Prostate gland (tissue), 2 donors: ENCODE data around the gene KLF13. TPM values are rescaled to one million over a fixed set of nuclear protein-coding genes. Genes with fewer than 3 reads are reported as not detected.
A peak's percentile ranks its signal among the peaks of the same experiment; 100 is the strongest.

ENCODE experiments used
- DNase-seq: peaks from one replicate; pipeline ENCODE4 v3.0.0-alpha.2; 2019; ENCODE audit warnings: low spot score
- H3K27ac ChIP-seq, 2 donors: fragments of 200-600 bp; sonication (generic); 2 replicates each; pipeline ENCODE4 v1.5.1; 2017 to 2019
- H3K27me3 ChIP-seq: fragments of 200-600 bp; sonication (generic); replicated peaks from 2 replicates; pipeline ENCODE4 v1.5.1; 2019; ENCODE audit not compliant: insufficient read depth
- H3K36me3 ChIP-seq, 2 donors: fragments of 200-600 bp; sonication (generic); 1 replicate in 1 of 2; 2 replicates in 1 of 2; pipeline versions ENCODE4 v1.5.1 to v1.8.1; 2017 to 2019
- H3K4me1 ChIP-seq: fragments of 200-600 bp; sonication (generic); replicated peaks from 2 replicates; pipeline ENCODE4 v1.5.1; 2019
- H3K4me3 ChIP-seq, 2 donors: fragments of 200-600 bp; sonication (generic); 2 replicates each; pipeline ENCODE4 v1.5.1; 2017 to 2019
- H3K9me3 ChIP-seq: fragments of 200-600 bp; sonication (generic); 2 replicates; pipeline ENCODE4 v1.5.1; 2017
- POLR2A ChIP-seq: fragments of 450-650 bp; IDR thresholded peaks from one replicate; pipeline ENCODE4 v1.6.1; 2016; ENCODE audit warnings: antibody characterized with exemption, mild to moderate bottlenecking
- POLR2AphosphoS5 ChIP-seq: sonication (generic); formaldehyde crosslinking; IDR thresholded peaks from one replicate; pipeline ENCODE4 v1.6.1; 2017; ENCODE audit warnings: antibody characterized with exemption
- WGBS: methylation state at CpG from one replicate; pipeline ENCODE4 v1.1.5; 2018; 5-methylcytosine and 5-hydroxymethylcytosine counted together
- intact Hi-C: fragments of 100-400 bp; cut with DNase I; formaldehyde crosslinking; loops from one replicate; pipeline ENCODE4 v1.14.2; 2022
- total RNA-seq, 2 donors: library from RNA; depleted of rRNA; stranded (reverse); fragments of >200 nt; gene quantifications; one replicate each; pipeline ENCODE4 v1.1.0, GENCODE V29; 2016
- TF ChIP-seq, protein P1 (sequence below), 4 experiments: fragments of 200-600 bp in 2 of 4; fragments of 450-650 bp in 2 of 4; sonication (generic) in 2 of 4; IDR thresholded peaks; 1 replicate in 3 of 4; 2 replicates in 1 of 4; pipeline ENCODE4 v1.5.1; 2016 to 2019; ENCODE audit warnings: antibody characterized with exemption in 4 of 4, mild to moderate bottlenecking in 2 of 4, moderate library complexity in 2 of 4

KLF13 gene
- total RNA-seq, 2 donors from 2014 or later, result 16.6 to 56.5 TPM

DNA sequence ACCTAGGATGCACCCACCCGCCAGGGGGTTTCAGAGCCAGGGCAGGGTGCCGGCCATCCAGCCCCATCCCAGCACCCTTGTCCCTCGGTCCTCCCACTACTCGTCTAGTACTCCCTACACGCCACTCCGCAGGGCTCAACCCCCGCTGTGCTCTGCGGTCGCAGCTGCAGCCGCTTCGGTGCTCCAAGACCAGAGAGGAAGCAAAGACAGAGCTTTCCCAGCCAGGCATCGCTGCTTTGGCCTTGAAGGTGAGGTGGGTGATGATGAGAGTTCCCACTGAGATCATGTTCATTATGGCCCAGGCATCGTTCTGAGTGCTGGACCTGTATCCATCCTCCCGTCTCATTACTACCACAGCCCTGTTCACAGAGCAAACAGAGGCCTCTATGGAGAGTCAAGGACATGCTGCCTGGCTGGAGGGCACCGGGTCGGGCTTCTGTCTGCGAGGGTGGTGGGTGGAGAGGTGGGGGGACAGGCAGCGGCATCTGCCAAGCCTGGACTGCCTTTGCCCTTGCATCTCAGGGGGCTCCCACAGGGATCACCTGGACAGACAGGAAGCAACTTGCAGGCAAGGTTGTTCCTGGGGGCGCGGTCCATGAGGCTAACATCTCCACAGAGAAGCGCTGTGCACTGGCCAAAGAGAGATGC, 66.9 kb downstream of the KLF13 start:
- 85% methylated on average over 21 of the region's 21 CpGs for WGBS
- Histone ChIP-seq H3K4me3 (no peak overlapping the region), H3K4me1 (peaks cover 6% of the 10 kb centered on the region), H3K27me3 (no peaks in the 10 kb centered on the region), H3K36me3 (no peaks in the 10 kb centered on the region), H3K27ac (peak overlapping the region in 1 of 2 donors; percentile 93), H3K9me3 (no peaks in the 10 kb centered on the region)
- TF ChIP-seq POLR2AphosphoS5 (no peak), POLR2A (no peak)
- TF ChIP-seq, protein P1, sequence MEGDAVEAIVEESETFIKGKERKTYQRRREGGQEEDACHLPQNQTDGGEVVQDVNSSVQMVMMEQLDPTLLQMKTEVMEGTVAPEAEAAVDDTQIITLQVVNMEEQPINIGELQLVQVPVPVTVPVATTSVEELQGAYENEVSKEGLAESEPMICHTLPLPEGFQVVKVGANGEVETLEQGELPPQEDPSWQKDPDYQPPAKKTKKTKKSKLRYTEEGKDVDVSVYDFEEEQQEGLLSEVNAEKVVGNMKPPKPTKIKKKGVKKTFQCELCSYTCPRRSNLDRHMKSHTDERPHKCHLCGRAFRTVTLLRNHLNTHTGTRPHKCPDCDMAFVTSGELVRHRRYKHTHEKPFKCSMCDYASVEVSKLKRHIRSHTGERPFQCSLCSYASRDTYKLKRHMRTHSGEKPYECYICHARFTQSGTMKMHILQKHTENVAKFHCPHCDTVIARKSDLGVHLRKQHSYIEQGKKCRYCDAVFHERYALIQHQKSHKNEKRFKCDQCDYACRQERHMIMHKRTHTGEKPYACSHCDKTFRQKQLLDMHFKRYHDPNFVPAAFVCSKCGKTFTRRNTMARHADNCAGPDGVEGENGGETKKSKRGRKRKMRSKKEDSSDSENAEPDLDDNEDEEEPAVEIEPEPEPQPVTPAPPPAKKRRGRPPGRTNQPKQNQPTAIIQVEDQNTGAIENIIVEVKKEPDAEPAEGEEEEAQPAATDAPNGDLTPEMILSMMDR (IDR thresholded peaks at IDR 0.05), result no peak
- intact Hi-C loops, result loop anchor here (2.0 to 5.0 kb wide), 2 partner anchors 27 to 66 kb away; partner anchors contain the start of gene KLF13
- DNase-seq, result no peak

DNA sequence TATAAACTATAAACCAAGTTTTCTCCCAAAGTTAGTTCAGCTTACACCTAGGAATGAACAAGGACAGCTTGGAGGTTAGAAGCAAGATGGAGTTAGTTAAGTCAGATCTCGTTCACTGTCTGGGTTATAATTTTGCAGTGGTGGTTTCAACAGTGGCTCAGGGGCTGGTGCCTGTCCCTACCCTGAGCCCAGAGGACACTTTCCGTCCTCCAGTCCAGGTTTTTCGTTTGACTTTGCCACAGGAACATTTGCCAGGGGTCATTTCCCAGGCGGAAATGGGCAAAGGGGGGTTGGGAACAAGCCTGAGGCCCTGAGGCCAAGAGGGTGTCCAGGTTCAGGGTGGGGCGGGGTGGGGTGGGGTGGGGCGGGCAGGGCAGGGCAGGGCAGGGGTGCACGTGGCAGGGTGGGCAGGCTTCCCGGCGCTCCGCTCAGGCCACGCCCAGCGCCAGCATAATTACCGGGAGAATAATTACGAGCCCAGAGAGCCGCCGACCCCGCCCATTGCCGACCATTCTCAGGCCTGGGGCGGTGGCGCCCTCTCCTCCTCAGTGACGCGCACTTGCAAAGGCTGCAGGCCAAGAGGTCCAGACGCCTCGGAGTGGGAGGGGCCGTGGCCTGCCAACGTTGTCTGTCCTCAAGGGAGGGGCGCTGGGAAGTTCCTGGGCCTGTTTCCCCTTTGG, 70.4 kb downstream of the KLF13 start:
- 14% methylated on average over 20 of the region's 27 CpGs for WGBS
- intact Hi-C loops, result no loop called here
- TF ChIP-seq POLR2A (no peak), POLR2AphosphoS5 (peak; percentile 8)
- TF ChIP-seq, protein P1 (IDR thresholded peaks at IDR 0.05), result peak in 1 of 4 experiments; percentile 12
- H3K36me3 ChIP-seq, result no peaks in the 10 kb centered on the region
- H3K4me1 ChIP-seq, result peaks cover 6% of the 10 kb centered on the region
- no peak overlapping the region for H3K4me3 ChIP-seq
- peak; percentile 68 for DNase-seq
- H3K27me3 ChIP-seq, result no peaks in the 10 kb centered on the region
- peak overlapping the region; percentile 68 to 78 for H3K27ac ChIP-seq
- no peaks in the 10 kb centered on the region for H3K9me3 ChIP-seq

DNA sequence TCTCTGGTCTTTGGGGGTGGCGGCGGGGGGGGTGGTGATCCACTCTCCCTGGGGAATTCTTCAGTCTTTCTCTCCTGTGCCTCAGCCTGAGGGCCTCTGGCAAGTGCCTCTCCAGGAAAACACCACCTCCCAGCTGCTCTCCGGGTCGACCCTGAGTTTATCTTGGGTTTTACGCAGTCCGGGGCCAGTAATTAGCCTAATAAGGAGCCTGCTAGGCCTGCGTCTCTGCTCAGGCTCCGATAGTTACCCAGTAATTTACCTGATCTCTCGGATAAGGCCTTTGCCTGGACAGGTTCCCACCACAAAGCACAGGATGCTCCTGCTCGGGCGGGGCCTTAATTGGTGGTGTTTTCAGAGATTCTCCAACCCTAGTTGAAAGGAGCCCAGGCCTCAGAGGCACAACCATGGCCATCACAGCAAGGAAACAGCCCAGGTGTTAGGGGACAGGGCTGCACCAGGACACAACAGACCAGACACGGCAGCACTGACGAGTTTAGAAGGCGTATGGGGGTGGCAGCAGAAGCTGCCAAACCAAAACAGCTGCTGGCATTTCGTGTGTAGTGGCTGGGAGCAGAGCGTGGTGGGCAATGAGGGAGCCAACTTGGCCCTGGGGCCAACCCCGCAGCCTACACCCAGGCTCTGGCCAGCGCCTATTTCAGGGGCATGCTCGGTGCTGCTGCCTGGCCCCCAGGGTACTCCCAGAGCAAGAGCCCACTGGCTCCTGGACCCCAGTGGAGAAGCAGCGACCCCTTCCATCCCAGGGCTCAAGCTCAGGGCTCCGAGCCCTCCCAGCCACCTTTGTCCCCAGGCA, 71.4 kb downstream of the KLF13 start:
- Histone ChIP-seq H3K9me3 (no peaks in the 10 kb centered on the region), H3K27ac (peak overlapping the region; percentile 68 to 78), H3K4me3 (no peak overlapping the region), H3K4me1 (peaks cover 6% of the 10 kb centered on the region), H3K27me3 (no peaks in the 10 kb centered on the region), H3K36me3 (no peaks in the 10 kb centered on the region)
- intact Hi-C loops, result no loop called here
- TF ChIP-seq POLR2AphosphoS5, result peak; percentile 32
- TF ChIP-seq, protein P1 (IDR thresholded peaks at IDR 0.05), result no peak
- no peak for TF ChIP-seq POLR2A
- 43% methylated on average over 21 of the region's 21 CpGs for WGBS
- DNase-seq, result peak; percentile 61

DNA sequence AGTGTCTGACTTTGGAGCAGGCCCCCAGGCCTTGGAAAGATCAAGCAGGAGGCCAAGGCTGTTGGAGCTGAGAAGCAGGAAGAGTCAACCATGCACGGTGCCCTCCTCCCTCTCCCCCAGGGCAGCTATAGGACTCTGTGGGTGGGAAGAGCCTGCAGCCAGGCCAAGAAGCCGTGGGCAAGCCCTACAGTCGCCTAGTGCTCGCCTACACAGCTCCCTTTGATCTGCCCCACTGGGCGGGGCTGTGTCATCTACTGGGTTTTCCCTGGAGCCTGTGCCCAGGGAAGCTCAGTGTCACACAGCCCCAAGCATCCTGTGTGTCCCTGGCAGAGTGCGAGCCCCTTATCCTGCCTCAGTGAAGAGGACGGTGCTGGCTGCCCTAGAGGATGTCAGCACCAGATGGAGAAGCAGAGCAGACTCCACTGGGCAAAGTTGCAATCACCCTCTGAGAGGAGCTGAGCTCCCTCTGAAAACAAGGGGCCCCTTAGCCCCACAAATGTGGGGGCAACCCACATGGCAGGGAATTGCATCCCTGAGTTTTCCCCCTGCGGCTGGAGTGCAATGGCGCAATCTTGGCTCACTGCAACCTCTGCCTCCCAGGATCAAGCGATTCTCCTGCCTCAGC, 72.2 kb downstream of the KLF13 start:
- no peaks in the 10 kb centered on the region for H3K9me3 ChIP-seq
- 58% methylated on average over 10 of the region's 10 CpGs for WGBS
- H3K4me3 ChIP-seq, result no peak overlapping the region
- H3K27me3 ChIP-seq, result no peaks in the 10 kb centered on the region
- DNase-seq, result no peak
- no peaks in the 10 kb centered on the region for H3K36me3 ChIP-seq
- TF ChIP-seq, protein P1 (IDR thresholded peaks at IDR 0.05), result no peak
- TF ChIP-seq POLR2AphosphoS5 (no peak), POLR2A (no peak)
- H3K27ac ChIP-seq, result peak overlapping the region; percentile 68 to 78
- intact Hi-C loops, result no loop called here
- H3K4me1 ChIP-seq, result peaks cover 6% of the 10 kb centered on the region
